ENCODE data around the gene DIS3L2.

DNA sequence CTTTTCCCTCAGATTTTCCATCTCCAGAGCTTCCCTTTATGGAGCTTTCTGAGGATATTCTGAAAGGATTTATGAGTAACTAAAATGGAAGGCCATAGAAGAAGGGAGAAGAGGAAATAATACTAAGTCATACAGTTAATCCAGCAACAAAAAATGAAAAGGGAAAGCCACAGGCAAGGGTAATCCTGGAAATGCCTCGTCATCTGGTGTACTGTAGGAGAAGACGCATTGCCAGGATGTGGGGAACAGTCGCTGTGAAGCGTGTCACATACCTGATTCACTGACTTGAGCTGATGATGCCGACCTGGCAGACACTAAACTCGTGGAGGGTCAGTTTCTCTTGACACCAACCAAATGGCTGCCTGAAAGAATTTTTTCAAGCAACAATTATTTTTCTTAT is 382.3 kb downstream of the DIS3L2 start:
- TF ChIP-seq EZH2phosphoT487 (IDR thresholded peaks at IDR 0.05; ENCODE audit: unreplicated experiment), result no peak
- TF ChIP-seq CTCF (conservative IDR thresholded peaks at IDR 0.05; ENCODE audit: low read depth in 2 of 2), result no peak
- TF ChIP-seq EZH2 (IDR thresholded peaks at IDR 0.05; ENCODE audit: low read depth, unreplicated experiment), result no peak
- TF ChIP-seq, protein P1, sequence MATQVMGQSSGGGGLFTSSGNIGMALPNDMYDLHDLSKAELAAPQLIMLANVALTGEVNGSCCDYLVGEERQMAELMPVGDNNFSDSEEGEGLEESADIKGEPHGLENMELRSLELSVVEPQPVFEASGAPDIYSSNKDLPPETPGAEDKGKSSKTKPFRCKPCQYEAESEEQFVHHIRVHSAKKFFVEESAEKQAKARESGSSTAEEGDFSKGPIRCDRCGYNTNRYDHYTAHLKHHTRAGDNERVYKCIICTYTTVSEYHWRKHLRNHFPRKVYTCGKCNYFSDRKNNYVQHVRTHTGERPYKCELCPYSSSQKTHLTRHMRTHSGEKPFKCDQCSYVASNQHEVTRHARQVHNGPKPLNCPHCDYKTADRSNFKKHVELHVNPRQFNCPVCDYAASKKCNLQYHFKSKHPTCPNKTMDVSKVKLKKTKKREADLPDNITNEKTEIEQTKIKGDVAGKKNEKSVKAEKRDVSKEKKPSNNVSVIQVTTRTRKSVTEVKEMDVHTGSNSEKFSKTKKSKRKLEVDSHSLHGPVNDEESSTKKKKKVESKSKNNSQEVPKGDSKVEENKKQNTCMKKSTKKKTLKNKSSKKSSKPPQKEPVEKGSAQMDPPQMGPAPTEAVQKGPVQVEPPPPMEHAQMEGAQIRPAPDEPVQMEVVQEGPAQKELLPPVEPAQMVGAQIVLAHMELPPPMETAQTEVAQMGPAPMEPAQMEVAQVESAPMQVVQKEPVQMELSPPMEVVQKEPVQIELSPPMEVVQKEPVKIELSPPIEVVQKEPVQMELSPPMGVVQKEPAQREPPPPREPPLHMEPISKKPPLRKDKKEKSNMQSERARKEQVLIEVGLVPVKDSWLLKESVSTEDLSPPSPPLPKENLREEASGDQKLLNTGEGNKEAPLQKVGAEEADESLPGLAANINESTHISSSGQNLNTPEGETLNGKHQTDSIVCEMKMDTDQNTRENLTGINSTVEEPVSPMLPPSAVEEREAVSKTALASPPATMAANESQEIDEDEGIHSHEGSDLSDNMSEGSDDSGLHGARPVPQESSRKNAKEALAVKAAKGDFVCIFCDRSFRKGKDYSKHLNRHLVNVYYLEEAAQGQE (IDR thresholded peaks at IDR 0.05; ENCODE audit: unreplicated experiment), result no peak
